SJSA1 (cell line): ENCODE measurements around the gene MRI1. TPM values are rescaled to one million over a fixed set of nuclear protein-coding genes. Genes with fewer than 3 reads are reported as not detected.
"Not testable (repeated sequence)": the region's sequence is repeated elsewhere in the genome, so short reads cannot be mapped to it uniquely, and the experiment has no call there.

Experiments used
- DNase-seq, 2 experiments: peaks; one replicate each; pipeline ENCODE4 v3.0.0-alpha.2; 2015 to 2020; ENCODE audit warnings: low spot score in 2 of 2, low read depth in 1 of 2
- H3K27ac ChIP-seq: fragments of 250-450 bp; sonication (Bioruptor Pico); 2 replicates; pipeline ENCODE4 v1.5.1; 2020; ENCODE audit warnings: mild to moderate bottlenecking, moderate library complexity
- H3K27me3 ChIP-seq: fragments of 250-450 bp; sonication (Bioruptor Pico); replicated peaks from 2 replicates; pipeline ENCODE4 v1.5.1; 2020; ENCODE audit warnings: mild to moderate bottlenecking, moderate library complexity
- H3K36me3 ChIP-seq: fragments of 250-450 bp; sonication (Bioruptor Pico); 2 replicates; pipeline ENCODE4 v1.5.1; 2020; ENCODE audit warnings: mild to moderate bottlenecking
- H3K4me1 ChIP-seq: fragments of 250-450 bp; sonication (Bioruptor Pico); replicated peaks from 2 replicates; pipeline ENCODE4 v1.6.1; 2021; ENCODE audit warnings: mild to moderate bottlenecking
- H3K4me3 ChIP-seq: fragments of 250-450 bp; sonication (Bioruptor Pico); 2 replicates; pipeline ENCODE4 v1.5.1; 2020; ENCODE audit warnings: mild to moderate bottlenecking
- H3K9me3 ChIP-seq: fragments of 250-450 bp; sonication (Bioruptor Pico); replicated peaks from 2 replicates; pipeline ENCODE4 v1.5.1; 2020; ENCODE audit warnings: mild to moderate bottlenecking
- total RNA-seq: library from RNA; depleted of rRNA; stranded (reverse); fragments of >200 nt; shearing (Covaris generic); gene quantifications from 2 replicates; pipeline ENCODE4 v1.2.3, GENCODE V29; 2014

The MRI1 gene
- total RNA-seq, 1 experiment from 2014 or later, result 45.4 TPM

DNA sequence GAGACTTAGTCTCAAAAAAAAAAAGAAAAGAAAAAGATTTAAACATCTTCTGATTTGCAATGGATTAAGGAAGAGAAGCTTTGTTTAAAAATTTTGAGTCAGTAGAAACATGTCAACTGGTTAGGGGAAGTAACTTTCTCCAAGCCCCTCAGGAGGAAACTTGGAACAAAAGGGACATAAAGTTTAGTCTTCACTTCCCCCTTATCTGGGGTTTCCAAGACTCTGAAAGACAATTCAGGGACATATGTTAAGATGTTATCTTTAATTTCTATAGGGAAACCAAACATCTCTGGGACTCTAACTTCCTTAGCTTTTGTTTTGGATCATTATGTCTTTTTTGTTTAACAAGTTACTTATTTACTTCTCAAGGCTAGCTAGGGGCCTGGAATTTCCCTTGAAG is 20.1 kb upstream of the MRI1 start:
- Histone ChIP-seq H3K27me3 (no peaks in the 10 kb centered on the region), H3K36me3 (peaks cover 3% of the 10 kb centered on the region; the same call in 1 of the 2 replicates), H3K4me3 (no peak overlapping the region), H3K4me1 (peaks cover 6% of the 10 kb centered on the region), H3K27ac (no peak overlapping the region), H3K9me3 (no peaks in the 10 kb centered on the region; the same call in 1 of the 2 replicates)
- no peak for DNase-seq

DNA sequence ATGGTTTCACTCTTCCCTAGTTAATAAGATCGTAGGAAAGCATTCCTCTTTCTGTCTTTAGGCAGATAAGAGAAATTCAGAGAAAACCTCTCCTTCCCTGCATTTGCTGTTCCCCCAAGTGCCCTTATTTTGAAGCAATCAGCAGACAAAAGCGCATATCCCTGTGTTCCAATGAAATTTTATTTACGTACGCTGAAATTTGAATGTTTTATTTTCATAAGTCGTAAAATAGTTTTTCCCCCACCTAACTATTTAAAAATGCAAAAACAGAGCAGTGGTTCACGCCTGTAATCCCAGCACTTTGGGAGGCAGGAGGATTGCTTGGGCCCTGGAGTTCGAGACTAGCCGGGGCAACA is 17.2 kb upstream of the MRI1 start:
- H3K36me3 ChIP-seq, result peaks cover 24% of the 10 kb centered on the region
- peaks cover 6% of the 10 kb centered on the region for H3K4me1 ChIP-seq
- DNase-seq, result no peak
- H3K4me3 ChIP-seq, result peak overlapping the region; percentile 68
- H3K27ac ChIP-seq, result no peak overlapping the region
- H3K9me3 ChIP-seq, result no peaks in the 10 kb centered on the region; the same call in 1 of the 2 replicates
- no peaks in the 10 kb centered on the region for H3K27me3 ChIP-seq

DNA sequence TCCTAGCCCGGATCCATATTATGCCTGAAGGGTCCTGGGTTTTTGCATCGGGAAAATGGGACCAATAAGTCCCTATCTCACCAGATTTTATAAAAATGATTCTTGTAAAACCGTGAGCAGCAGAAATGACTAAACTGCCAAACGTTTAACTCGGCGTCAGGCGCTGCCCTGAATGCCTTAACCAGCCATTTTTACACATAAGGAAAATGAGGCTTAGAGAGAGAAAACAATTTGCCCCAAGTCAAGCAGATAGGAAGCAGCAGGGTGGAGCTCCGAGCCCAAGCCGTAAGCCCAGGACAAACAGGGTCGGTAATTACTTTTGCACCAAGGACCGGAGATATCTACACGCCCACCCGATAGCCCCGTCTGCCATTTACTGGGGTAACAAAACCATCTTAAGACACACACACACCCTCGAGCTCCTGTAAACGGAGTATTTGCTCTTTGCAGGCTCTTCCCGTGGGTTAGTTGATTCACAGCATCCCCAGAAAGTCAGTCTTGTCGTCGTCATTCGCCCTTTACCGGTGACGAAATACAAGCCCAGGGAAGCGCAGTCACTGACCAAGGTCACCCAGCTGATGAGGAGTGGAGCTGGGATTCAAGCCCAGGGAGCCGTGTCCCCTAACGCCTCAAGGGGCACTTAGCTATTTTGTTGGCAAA is 16.0 kb upstream of the MRI1 start:
- H3K27me3 ChIP-seq, result no peaks in the 10 kb centered on the region
- H3K4me3 ChIP-seq, result peak overlapping the region; percentile 68
- peaks cover 6% of the 10 kb centered on the region for H3K4me1 ChIP-seq
- no peaks in the 10 kb centered on the region; the same call in 1 of the 2 replicates for H3K9me3 ChIP-seq
- H3K27ac ChIP-seq, result peak overlapping the region; percentile 42
- H3K36me3 ChIP-seq, result peaks cover 35% of the 10 kb centered on the region
- DNase-seq, result no peak

DNA sequence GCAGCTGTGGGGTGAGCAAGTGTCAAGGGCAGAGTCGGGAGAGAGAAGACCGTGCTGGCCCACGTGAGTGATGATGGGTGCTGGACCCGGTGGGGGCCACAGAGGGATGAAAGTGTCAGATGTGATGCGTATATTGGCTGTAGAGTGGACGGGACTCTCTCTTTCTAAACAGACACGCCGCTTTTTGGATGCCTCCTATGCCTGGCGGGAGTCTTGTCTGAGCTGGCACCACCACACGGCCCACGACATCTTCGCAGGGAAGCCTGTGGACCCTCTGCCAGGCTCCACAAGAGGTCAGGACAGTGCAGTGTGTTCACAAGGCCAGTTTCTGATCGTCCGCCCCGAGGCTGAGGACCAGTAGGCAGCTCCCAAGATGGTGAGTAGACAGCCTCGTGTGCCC is 12.9 kb upstream of the MRI1 start:
- no peak overlapping the region for H3K4me3 ChIP-seq
- no peaks in the 10 kb centered on the region; the same call in 1 of the 2 replicates for H3K9me3 ChIP-seq
- H3K27ac ChIP-seq, result no peak overlapping the region
- H3K27me3 ChIP-seq, result no peaks in the 10 kb centered on the region
- H3K36me3 ChIP-seq, result peaks cover 63% of the 10 kb centered on the region
- H3K4me1 ChIP-seq, result peaks cover 6% of the 10 kb centered on the region
- DNase-seq, result no peak

DNA sequence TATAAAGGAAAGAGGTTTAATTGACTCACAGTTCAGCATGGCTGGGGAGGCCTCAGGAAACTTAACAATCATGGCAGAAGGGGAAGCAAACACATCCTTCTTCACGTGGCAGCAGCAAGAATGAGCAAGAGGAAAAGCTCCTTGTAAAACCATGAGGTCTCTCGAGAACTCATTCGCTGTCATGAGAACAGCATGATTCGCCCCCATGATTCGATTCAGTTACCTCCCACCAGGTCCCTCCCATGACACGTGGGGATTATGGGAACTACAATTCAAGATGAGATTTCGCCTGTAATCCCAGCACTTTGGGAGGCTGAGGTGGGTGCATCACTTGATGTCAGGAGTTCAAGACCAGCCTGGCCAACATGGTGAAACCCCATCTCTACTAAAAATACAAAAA is 10.7 kb upstream of the MRI1 start:
- not testable (repeated sequence) for H3K9me3 ChIP-seq, H3K4me1 ChIP-seq, H3K27me3 ChIP-seq, H3K4me3 ChIP-seq, DNase-seq, H3K27ac ChIP-seq
- H3K36me3 ChIP-seq, result peaks cover 84% of the 10 kb centered on the region

DNA sequence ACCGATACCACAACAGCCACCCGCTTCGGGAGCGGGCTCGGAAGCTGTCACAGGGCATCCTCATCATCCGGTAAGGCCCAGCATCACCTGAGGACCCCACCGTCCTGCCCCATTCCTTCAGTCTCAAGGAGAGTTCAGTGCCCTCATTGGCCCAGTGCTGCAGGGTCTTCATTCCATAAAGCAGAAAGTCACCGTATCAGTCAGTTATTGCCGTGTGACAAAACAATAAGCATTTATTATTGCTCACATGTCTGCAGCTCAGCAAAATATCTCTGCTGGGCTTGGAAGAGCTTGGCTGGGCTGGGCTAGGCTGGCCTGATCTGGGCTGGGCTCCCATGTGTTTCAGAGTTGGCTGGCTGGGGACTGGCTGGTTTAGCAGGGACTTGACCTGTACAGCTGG is 8.1 kb upstream of the MRI1 start:
- no peak overlapping the region for H3K27ac ChIP-seq
- H3K9me3 ChIP-seq, result no peaks in the 10 kb centered on the region
- peaks cover 93% of the 10 kb centered on the region for H3K36me3 ChIP-seq
- no peak for DNase-seq
- no peaks in the 10 kb centered on the region for H3K27me3 ChIP-seq
- no peak overlapping the region for H3K4me3 ChIP-seq
- no peaks in the 10 kb centered on the region for H3K4me1 ChIP-seq

DNA sequence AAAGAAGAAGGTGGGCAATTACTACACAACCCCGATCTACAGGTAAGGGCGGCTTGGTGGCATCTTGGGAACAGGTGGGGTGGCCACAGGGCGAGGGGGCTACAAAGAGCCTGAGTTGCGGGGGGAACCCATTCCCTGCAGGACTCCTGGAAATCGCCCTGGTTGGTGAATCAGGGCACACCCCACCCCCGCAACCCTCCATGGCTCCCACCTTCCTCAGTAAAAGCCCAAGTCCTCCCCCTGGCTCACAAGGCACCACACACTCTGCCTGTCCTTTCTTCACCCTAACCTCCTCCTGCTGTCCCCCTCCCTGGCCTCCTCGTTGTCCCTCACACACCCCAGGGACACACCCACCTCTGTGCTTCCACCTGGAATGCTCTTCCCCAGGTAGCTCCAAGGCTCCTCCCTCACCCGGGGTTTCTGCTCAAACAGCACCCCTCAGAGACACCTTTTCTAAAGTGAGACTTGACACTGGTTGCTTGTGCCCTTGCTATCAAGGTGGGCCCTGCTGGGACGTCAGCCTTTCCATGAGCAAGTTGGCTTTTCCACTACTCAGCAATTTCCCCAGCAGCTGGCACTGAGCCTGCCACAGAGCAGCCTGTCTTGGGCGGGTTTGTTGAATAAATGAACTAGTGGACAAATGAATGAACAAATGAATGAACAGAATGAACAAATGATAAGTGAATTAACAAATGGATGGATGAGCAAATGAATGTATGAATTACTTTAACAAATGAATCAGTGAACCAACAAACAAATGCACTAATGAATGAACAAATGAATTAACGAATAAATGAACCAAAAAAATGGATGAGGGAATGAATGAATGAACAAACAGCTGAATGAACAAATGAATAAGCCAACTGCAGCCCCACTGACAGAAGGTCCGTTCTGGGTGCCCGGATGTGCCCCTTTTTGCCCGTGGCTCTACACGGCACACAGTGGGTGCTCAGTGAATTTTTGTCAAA is 6.2 kb upstream of the MRI1 start:
- Histone ChIP-seq H3K36me3 (peaks cover 95% of the 10 kb centered on the region), H3K4me3 (no peak overlapping the region), H3K27ac (no peak overlapping the region), H3K9me3 (no peaks in the 10 kb centered on the region), H3K27me3 (no peaks in the 10 kb centered on the region), H3K4me1 (no peaks in the 10 kb centered on the region)
- no peak for DNase-seq

DNA sequence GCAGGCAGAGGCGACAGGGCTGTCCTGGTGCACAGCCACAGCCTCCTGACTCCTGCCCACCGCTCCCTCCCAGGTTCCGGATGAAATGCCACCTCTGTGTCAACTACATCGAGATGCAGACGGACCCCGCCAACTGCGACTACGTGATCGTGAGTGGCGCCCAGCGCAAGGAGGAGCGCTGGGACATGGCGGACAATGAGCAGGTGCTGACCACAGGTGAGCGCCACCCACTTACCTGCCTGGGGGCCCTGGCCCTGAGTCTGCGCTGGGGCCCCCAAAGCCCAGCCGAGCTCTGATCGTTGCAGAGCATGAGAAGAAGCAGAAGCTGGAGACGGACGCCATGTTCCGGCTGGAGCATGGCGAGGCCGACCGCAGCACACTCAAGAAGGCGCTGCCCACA is 5.5 kb upstream of the MRI1 start:
- H3K4me3 ChIP-seq, result no peak overlapping the region
- peaks cover 1% of the 10 kb centered on the region; the same call in 1 of the 2 replicates for H3K4me1 ChIP-seq
- peaks cover 94% of the 10 kb centered on the region for H3K36me3 ChIP-seq
- DNase-seq, result no peak
- H3K9me3 ChIP-seq, result no peaks in the 10 kb centered on the region; the same call in 1 of the 2 replicates
- H3K27ac ChIP-seq, result no peak overlapping the region
- no peaks in the 10 kb centered on the region for H3K27me3 ChIP-seq

DNA sequence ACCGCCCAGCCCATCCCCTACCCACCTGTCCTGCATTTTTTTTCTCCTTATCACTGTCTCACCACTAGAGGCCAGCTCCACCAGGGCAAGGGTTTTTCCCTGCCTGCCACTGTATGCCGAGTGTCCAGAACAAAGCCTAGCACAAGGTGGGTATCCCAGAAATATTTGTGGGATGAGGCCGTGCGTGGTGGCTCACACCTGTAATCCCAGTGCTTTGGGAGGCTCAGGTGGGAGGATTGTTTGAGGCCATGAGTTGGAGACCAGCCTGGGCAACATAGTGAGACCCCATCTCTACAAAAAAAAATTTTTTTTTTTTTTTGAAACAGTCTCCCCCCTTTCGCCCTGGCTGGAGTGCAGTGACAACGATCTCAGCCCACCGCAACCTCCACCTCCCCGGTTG is 2.9 kb upstream of the MRI1 start:
- H3K9me3 ChIP-seq, result no peaks in the 10 kb centered on the region; the same call in 1 of the 2 replicates
- H3K4me1 ChIP-seq, result peaks cover 16% of the 10 kb centered on the region
- no peak overlapping the region for H3K27ac ChIP-seq
- H3K27me3 ChIP-seq, result no peaks in the 10 kb centered on the region
- H3K4me3 ChIP-seq, result no peak overlapping the region
- DNase-seq, result no peak
- H3K36me3 ChIP-seq, result peaks cover 81% of the 10 kb centered on the region

DNA sequence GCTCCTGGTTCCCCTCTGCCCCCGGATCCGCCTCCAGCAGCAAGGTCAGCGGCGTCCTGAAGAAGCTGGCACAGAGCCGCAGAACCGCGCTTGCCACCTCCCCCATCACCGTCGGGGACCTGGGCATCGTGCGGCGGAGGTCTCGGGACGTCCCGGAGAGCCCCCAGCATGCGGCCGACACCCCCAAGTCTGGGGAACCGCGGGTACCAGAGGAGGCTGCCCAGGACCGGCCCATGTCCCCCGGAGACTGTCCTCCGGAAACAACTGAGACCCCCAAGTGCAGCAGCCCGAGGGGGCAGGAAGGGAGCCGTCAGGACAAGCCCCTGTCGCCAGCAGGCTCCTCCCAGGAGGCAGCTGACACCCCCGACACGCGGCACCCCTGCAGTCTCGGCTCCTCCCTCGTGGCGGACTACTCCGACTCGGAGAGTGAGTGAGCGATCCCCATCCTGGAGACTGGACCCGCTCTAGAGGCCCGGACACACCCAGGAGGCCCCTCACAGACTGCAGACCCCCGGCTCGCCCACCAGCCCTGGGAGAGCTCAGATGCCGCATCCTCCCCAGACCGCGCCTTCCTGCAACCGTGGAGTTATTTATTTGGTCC is 1.6 kb upstream of the MRI1 start:
- no peak overlapping the region for H3K4me3 ChIP-seq
- H3K4me1 ChIP-seq, result peaks cover 16% of the 10 kb centered on the region
- no peaks in the 10 kb centered on the region; the same call in 1 of the 2 replicates for H3K9me3 ChIP-seq
- no peak overlapping the region for H3K27ac ChIP-seq
- DNase-seq, result no peak
- H3K27me3 ChIP-seq, result no peaks in the 10 kb centered on the region
- H3K36me3 ChIP-seq, result peaks cover 71% of the 10 kb centered on the region

DNA sequence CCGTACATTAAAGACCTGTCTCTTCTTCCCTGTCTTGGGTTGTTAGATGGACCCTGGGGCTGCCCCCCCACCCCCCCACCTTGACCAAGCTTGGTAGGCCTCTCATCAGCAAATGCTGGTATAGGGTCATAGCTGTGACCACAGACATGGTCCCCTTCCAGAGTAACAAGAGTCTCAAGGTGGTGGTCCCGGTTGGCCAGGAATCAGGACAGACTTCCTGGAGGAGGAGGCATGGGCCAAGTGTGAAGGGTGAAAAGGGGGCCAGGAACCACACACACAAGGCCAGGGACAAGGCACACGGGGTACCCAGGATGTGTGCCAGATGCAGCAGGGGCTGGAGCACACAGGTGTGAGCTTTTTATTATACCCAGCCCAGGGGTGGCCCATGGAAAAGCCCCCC is 1.1 kb upstream of the MRI1 start:
- H3K27me3 ChIP-seq, result no peaks in the 10 kb centered on the region
- no peak overlapping the region for H3K4me3 ChIP-seq
- no peak for DNase-seq
- no peak overlapping the region for H3K27ac ChIP-seq
- no peaks in the 10 kb centered on the region; the same call in 1 of the 2 replicates for H3K9me3 ChIP-seq
- peaks cover 70% of the 10 kb centered on the region for H3K36me3 ChIP-seq
- peaks cover 16% of the 10 kb centered on the region for H3K4me1 ChIP-seq

DNA sequence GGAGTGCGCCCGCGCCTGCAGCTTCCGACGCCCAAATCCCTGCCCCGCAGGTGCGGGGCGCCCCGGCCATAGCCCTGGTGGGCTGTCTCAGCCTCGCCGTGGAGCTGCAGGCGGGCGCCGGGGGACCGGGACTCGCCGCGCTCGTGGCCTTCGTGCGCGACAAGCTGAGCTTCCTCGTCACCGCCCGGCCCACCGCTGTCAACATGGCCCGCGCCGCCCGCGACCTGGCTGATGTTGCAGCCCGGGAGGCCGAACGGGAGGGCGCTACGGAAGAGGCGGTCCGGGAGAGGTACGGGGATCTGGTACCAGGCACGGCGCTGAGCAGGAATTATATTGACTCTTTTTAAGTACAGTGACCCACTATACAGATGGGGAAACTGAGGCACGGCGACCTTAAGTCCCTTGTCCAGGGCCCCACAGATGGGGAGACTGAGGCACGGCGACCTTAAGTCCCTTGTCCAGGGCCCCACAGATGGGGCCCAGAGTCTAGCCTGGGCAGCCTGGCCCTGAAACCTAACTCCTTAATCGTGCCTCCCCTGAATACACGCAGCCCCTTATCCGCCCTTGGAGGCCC is 586 bp downstream of the MRI1 start:
- Histone ChIP-seq H3K9me3 (no peaks in the 10 kb centered on the region; the same call in 1 of the 2 replicates), H3K27ac (no peak overlapping the region), H3K4me1 (peaks cover 16% of the 10 kb centered on the region), H3K27me3 (no peaks in the 10 kb centered on the region), H3K4me3 (peak overlapping the region; percentile 73), H3K36me3 (peaks cover 70% of the 10 kb centered on the region)
- DNase-seq, result no peak

DNA sequence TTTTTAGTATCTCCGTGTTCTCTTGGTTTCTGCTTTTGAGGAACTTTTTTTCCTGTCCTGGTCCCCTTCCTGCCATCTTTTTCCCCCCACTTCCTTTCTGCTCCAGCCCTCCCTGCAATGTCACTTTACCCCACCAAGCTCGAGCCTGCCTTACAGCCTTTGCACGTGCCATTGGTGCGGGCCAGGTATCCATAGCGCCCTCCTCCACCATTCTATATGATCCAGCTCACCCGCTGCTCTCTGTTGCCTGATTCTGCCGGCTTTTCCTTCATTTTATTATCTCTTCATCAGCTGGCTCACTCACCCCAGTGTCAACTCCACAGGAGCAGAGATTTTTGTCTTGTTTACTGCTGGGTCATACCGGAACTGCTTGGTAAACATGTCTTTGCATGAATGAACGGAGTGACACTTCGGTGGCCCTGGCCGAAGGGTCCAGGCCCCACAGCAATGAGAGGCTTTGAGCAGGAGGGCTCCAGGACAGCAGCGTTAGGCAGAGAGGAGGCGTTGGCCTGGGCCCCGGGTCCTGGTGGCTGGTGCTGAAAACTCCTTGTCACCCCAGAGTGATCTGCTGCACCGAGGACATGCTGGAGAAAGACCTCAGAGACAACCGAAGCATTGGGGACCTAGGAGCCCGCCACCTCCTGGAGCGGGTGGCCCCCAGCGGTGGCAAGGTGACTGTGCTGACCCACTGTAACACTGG is 1.2 kb downstream of the MRI1 start:
- H3K4me1 ChIP-seq, result peaks cover 16% of the 10 kb centered on the region
- no peak for DNase-seq
- no peaks in the 10 kb centered on the region; the same call in 1 of the 2 replicates for H3K9me3 ChIP-seq
- peaks cover 70% of the 10 kb centered on the region for H3K36me3 ChIP-seq
- no peak overlapping the region for H3K27ac ChIP-seq
- H3K27me3 ChIP-seq, result no peaks in the 10 kb centered on the region
- H3K4me3 ChIP-seq, result peak overlapping the region; percentile 73
